Stimulated activated CD8-positive, alpha-beta memory T cell treated with anti-CD3 and anti-CD28 coated beads, Interleukin-12 subunit alpha, Interleukin-12 subunit beta, amount 100 ng/mL, for 1 hour (primary cell): ENCODE measurements around the gene TDRD15.
"Not testable (repeated sequence)": the region's sequence is repeated elsewhere in the genome, so short reads cannot be mapped to it uniquely, and the experiment has no call there.

Experiments used
- DNase-seq: peaks from one replicate; pipeline ENCODE4 v3.0.0-alpha.2; 2020; ENCODE audit warnings: low read depth

TDRD15 gene

GRCh38 chr2:21123473-21124393 is at the start of gene TDRD15:
TSS of gene TDRD15 (plus strand) at chr2:21123968. CDS start at chr2:21137468, 13,500 bp downstream.
- no peak for DNase-seq

GRCh38 chr2:21078296-21078695 is 45.5 kb upstream of the TDRD15 start:
- DNase-seq: no peak

- DNase-seq: no peak
Measured at GRCh38 chr2:21083482-21083881, 40.3 kb upstream of the TDRD15 start.

GRCh38 chr2:21084401-21084800 is 39.4 kb upstream of the TDRD15 start:
- DNase-seq: no peak

- DNase-seq: no peak
Measured at GRCh38 chr2:21092308-21092869, 31.4 kb upstream of the TDRD15 start.

GRCh38 chr2:21095178-21095577 is 28.6 kb upstream of the TDRD15 start:
- no peak for DNase-seq

GRCh38 chr2:21095714-21096113 is 28.1 kb upstream of the TDRD15 start:
- DNase-seq: no peak

GRCh38 chr2:21096458-21096857 is 27.3 kb upstream of the TDRD15 start:
- no peak for DNase-seq

- DNase-seq: no peak
Measured at GRCh38 chr2:21097331-21097730, 26.4 kb upstream of the TDRD15 start.

GRCh38 chr2:21098294-21098693 is 25.5 kb upstream of the TDRD15 start:
- no peak for DNase-seq

- no peak for DNase-seq
Measured at GRCh38 chr2:21099281-21099907, 24.4 kb upstream of the TDRD15 start.

GRCh38 chr2:21101514-21102155 is 22.1 kb upstream of the TDRD15 start:
- DNase-seq: not testable (repeated sequence)

- DNase-seq: no peak
Measured at GRCh38 chr2:21102356-21102755, 21.4 kb upstream of the TDRD15 start.

GRCh38 chr2:21103274-21103891 is 20.4 kb upstream of the TDRD15 start:
- DNase-seq: no peak

- no peak for DNase-seq
Measured at GRCh38 chr2:21104030-21104660, 19.6 kb upstream of the TDRD15 start.

- no peak for DNase-seq
Measured at GRCh38 chr2:21111012-21111411, 12.8 kb upstream of the TDRD15 start.

GRCh38 chr2:21117688-21118087 is 6.1 kb upstream of the TDRD15 start:
- DNase-seq: no peak

- no peak for DNase-seq
Measured at GRCh38 chr2:21118302-21118920, 5.4 kb upstream of the TDRD15 start.

- no peak for DNase-seq
Measured at GRCh38 chr2:21131861-21132260, 8.1 kb downstream of the TDRD15 start.

- DNase-seq: no peak
Measured at GRCh38 chr2:21135585-21135984, 11.8 kb downstream of the TDRD15 start.

- no peak for DNase-seq
Measured at GRCh38 chr2:21142149-21142548, 18.4 kb downstream of the TDRD15 start.
